Measurements from ENCODE around the gene TNN.

Gene TNN

DNA sequence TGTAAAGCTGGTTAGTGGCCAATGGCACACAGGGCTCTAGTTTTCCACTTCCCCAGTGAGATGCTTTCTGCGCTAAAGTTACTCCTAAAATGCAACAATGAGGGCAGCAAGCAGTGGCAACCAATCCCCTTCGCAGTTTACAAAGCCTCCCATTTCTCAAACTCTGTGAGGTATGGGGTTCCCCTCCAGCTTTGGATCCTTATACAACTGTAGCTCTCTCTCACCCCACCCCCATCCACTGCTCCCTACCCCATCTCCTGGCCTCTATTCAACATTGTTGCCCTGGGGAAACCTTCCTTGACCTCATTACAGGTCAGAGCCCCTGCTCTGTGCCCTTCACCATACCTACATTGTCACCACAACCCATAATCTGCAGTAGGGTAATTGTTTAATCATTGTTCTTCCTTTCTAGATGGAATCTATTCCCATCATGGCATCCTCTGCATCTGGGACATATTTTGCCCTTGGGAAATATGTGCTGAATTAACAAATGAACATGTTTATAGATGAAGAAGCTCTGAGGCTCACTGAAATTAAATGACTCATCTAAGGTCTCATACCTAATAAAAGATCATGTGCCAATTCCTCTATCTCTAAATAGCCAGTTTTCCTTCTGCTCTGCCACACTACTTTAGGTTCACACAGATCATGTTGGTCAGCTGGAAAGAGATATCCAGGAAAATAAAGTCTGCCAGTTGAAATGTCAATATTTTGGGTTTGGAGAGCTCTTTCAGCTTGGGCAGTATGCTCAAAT is 112.4 kb downstream of the TNN start:
- Histone ChIP-seq H3K4me1 (ENCODE audit: insufficient read depth, low read length, poor library complexity, severe bottlenecking) (peaks cover 7% of the 10 kb centered on the region), H3K9ac (ENCODE audit: low read depth, low read length, poor library complexity, severe bottlenecking) (no peak overlapping the region), H2AFZ (ENCODE audit: low read length) (no peak overlapping the region), H3F3A (ENCODE audit: low read depth) (no peaks in the 10 kb centered on the region), H3K79me2 (ENCODE audit: insufficient read depth, low read length) (no peaks in the 10 kb centered on the region), H4K20me1 (ENCODE audit: insufficient read depth, low read length, poor library complexity, severe bottlenecking) (no peaks in the 10 kb centered on the region), H3K9me3 (ENCODE audit: insufficient read depth, low read depth, low read length) (no peaks in the 10 kb centered on the region), H3K4me2 (ENCODE audit: low read depth, low read length, poor library complexity, severe bottlenecking) (no peak overlapping the region), H3K36me3 (ENCODE audit: insufficient read depth, low read length) (no peaks in the 10 kb centered on the region; the same call in 1 of the 2 replicates), H3K4me3 (ENCODE audit: low read length, poor library complexity, severe bottlenecking) (no peak overlapping the region), H3K27me3 (ENCODE audit: insufficient read depth, low read length, poor library complexity, severe bottlenecking) (no peaks in the 10 kb centered on the region), H3K9me2 (replicated peaks; ENCODE audit: low read depth, low read length) (no peaks in the 10 kb centered on the region)
- TF ChIP-seq EZH2phosphoT487 (IDR thresholded peaks at IDR 0.05; ENCODE audit: borderline replicate concordance): no peak
- TF ChIP-seq, protein P1, sequence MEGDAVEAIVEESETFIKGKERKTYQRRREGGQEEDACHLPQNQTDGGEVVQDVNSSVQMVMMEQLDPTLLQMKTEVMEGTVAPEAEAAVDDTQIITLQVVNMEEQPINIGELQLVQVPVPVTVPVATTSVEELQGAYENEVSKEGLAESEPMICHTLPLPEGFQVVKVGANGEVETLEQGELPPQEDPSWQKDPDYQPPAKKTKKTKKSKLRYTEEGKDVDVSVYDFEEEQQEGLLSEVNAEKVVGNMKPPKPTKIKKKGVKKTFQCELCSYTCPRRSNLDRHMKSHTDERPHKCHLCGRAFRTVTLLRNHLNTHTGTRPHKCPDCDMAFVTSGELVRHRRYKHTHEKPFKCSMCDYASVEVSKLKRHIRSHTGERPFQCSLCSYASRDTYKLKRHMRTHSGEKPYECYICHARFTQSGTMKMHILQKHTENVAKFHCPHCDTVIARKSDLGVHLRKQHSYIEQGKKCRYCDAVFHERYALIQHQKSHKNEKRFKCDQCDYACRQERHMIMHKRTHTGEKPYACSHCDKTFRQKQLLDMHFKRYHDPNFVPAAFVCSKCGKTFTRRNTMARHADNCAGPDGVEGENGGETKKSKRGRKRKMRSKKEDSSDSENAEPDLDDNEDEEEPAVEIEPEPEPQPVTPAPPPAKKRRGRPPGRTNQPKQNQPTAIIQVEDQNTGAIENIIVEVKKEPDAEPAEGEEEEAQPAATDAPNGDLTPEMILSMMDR (conservative IDR thresholded peaks at IDR 0.05; ENCODE audit: low read length): no peak

DNA sequence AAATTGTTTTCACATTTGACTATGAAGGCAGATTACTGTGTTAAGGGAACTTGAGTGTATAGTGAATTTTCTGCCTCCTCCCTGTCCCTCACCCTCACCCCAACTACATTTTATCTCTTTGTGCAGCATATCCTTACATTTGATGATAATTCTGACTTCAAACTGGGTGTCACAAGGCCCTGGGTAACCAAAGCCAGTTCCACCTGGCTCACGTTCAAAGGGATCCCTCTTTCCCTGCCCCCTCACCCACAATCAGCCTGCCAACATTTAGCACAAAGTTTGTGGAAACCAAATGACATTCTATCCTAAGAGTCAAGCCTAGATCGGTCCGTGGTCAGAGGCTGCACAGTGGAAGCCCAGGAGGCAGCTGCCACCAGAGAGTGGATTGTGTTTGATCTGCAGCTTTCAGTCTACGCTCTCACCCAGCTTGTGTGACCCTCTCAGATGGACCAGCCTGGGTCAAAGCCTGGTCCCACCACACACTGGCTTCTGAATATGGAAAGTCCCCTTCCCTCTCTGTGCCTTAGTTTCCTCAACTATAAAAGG is 114.6 kb downstream of the TNN start:
- Histone ChIP-seq H3K4me3 (ENCODE audit: low read length, poor library complexity, severe bottlenecking) (no peak overlapping the region), H3K79me2 (ENCODE audit: insufficient read depth, low read length) (no peaks in the 10 kb centered on the region), H3K9me3 (ENCODE audit: insufficient read depth, low read depth, low read length) (no peaks in the 10 kb centered on the region), H2AFZ (ENCODE audit: low read length) (no peak overlapping the region), H3F3A (ENCODE audit: low read depth) (no peaks in the 10 kb centered on the region), H4K20me1 (ENCODE audit: insufficient read depth, low read length, poor library complexity, severe bottlenecking) (no peaks in the 10 kb centered on the region), H3K27me3 (ENCODE audit: insufficient read depth, low read length, poor library complexity, severe bottlenecking) (no peaks in the 10 kb centered on the region), H3K36me3 (ENCODE audit: insufficient read depth, low read length) (no peaks in the 10 kb centered on the region), H3K9ac (ENCODE audit: low read depth, low read length, poor library complexity, severe bottlenecking) (no peak overlapping the region), H3K4me1 (ENCODE audit: insufficient read depth, low read length, poor library complexity, severe bottlenecking) (peaks cover 12% of the 10 kb centered on the region), H3K9me2 (replicated peaks; ENCODE audit: low read depth, low read length) (no peaks in the 10 kb centered on the region), H3K4me2 (ENCODE audit: low read depth, low read length, poor library complexity, severe bottlenecking) (no peak overlapping the region)
- TF ChIP-seq EZH2phosphoT487 (IDR thresholded peaks at IDR 0.05; ENCODE audit: borderline replicate concordance): no peak
- TF ChIP-seq, protein P1 (conservative IDR thresholded peaks at IDR 0.05; ENCODE audit: low read length): no peak

DNA sequence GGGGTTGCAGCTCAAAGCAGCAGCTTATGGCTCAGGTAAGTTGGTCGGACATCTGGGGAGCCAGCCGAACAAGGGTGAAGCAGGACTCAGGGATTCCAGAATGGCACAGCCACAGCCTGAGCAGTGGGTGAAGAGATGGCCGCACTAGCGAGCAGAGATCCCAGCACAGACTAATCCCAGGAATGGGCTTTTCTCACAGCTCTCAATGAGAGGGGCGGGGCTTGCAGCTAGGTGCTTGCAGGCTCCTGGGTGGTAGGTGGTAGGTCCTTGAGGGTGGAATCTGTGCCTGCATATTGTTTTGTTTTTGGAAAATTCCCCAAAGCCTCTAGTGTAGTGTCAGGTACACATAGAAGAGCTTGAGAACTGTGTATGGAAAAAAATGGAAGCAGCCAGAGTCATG is 116.0 kb downstream of the TNN start:
- no peaks in the 10 kb centered on the region for H3K36me3 ChIP-seq (ENCODE audit: insufficient read depth, low read length)
- H3K4me2 ChIP-seq (ENCODE audit: low read depth, low read length, poor library complexity, severe bottlenecking): no peak overlapping the region
- H3K27me3 ChIP-seq (ENCODE audit: insufficient read depth, low read length, poor library complexity, severe bottlenecking): no peaks in the 10 kb centered on the region
- H3F3A ChIP-seq (ENCODE audit: low read depth): no peaks in the 10 kb centered on the region
- no peak overlapping the region for H3K9ac ChIP-seq (ENCODE audit: low read depth, low read length, poor library complexity, severe bottlenecking)
- TF ChIP-seq EZH2phosphoT487 (IDR thresholded peaks at IDR 0.05; ENCODE audit: borderline replicate concordance): no peak
- H3K4me1 ChIP-seq (ENCODE audit: insufficient read depth, low read length, poor library complexity, severe bottlenecking): peaks cover 18% of the 10 kb centered on the region
- H3K4me3 ChIP-seq (ENCODE audit: low read length, poor library complexity, severe bottlenecking): no peak overlapping the region
- no peaks in the 10 kb centered on the region for H3K9me2 ChIP-seq (replicated peaks; ENCODE audit: low read depth, low read length)
- no peaks in the 10 kb centered on the region for H4K20me1 ChIP-seq (ENCODE audit: insufficient read depth, low read length, poor library complexity, severe bottlenecking)
- no peak overlapping the region for H2AFZ ChIP-seq (ENCODE audit: low read length)
- no peaks in the 10 kb centered on the region for H3K79me2 ChIP-seq (ENCODE audit: insufficient read depth, low read length)
- H3K9me3 ChIP-seq (ENCODE audit: insufficient read depth, low read depth, low read length): no peaks in the 10 kb centered on the region
